Large intestine (tissue), 3 donors: ENCODE results near the gene SMARCD1. TPM values are rescaled to one million over a fixed set of nuclear protein-coding genes. Genes with fewer than 3 reads are reported as not detected.

Experiments
- DNase-seq, 2 donors: peaks; one replicate each; pipeline versions ENCODE4 v3.0.0 to v3.0.0-alpha.2; 2013
- H3K27ac ChIP-seq: one replicate; pipeline ENCODE4 v1.5.1; 2013; ENCODE audit warnings: low read length
- H3K27me3 ChIP-seq: 2 replicates; pipeline ENCODE4 v1.6.1; 2013; ENCODE audit warnings: low read length; ENCODE audit not compliant: control insufficient read depth, insufficient read depth
- H3K36me3 ChIP-seq: 2 replicates; pipeline ENCODE4 v1.6.1; 2013; ENCODE audit warnings: low read length; ENCODE audit not compliant: control insufficient read depth, insufficient read depth
- H3K4me1 ChIP-seq: one replicate; pipeline ENCODE4 v1.6.1; 2013; ENCODE audit warnings: low read length; ENCODE audit not compliant: control insufficient read depth, insufficient read depth
- H3K4me3 ChIP-seq: one replicate; pipeline ENCODE4 v1.5.1; 2013; ENCODE audit warnings: low read length
- H3K9me3 ChIP-seq: one replicate; pipeline ENCODE4 v1.6.1; 2013; ENCODE audit warnings: mild to moderate bottlenecking, low read depth, low read length, moderate library complexity; ENCODE audit not compliant: control insufficient read depth
- WGBS: methylation state at CpG from one replicate; pipeline ENCODE4 v1.1.5; 2013; ENCODE audit warnings: low lambda C conversion rate; ENCODE audit not compliant: insufficient coverage; 5-methylcytosine and 5-hydroxymethylcytosine counted together
- polyA plus RNA-seq: library from polyadenylated mRNA; unstranded; fragments of 120-200 nt; gene quantifications from one replicate; pipeline ENCODE4 v1.2.1, GENCODE V29; 2013

SMARCD1 gene
- polyA plus RNA-seq, 1 donor = 63.3 TPM

DNA sequence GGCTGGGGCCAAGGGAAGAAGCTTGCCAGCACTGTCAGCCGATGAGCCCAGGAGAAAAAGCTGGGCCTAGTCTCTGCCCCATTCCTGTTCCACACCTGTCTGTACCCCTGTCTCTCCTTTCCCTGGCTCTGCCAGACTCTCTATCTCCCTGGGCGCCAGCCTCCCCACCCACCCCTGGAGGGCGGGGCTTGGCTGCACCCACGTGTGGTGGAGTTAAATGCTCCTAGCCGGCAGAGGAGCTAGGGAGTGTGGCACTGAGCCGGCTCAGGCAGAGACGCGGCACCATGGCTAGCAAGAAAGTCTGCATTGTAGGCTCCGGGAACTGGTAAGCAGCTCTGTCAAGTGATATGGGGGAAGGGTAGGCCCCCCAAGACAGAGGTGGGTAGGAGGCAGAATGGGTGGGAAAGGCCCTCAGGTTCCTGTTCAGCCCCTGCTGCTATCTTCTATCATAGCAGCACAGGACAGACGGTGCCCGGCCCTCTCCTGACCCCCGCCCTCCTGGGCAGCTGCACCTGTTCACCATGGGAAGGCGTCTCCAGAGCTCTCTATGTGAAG lies 18.7 kb downstream of the SMARCD1 start, which contains the start of gene GPD1:
TSS of gene GPD1 (plus strand) at position 242 of the 555 bp plus-strand sequence. CDS start at position 285, 43 bp downstream.
- Histone ChIP-seq H3K4me3 (peak within 1 kb of the TSS; percentile 72), H3K36me3 (peaks cover 41% of the 10 kb centered on the region), H3K27me3 (no peaks in the 10 kb centered on the region), H3K4me1 (peaks cover 60% of the 10 kb centered on the region), H3K27ac (peak within 1 kb of the TSS; percentile 91), H3K9me3 (no peaks in the 10 kb centered on the region)
- no CpG with 5 or more reads among the region's 13 CpGs for WGBS
- peak; percentile 83 to 89 for DNase-seq

DNA sequence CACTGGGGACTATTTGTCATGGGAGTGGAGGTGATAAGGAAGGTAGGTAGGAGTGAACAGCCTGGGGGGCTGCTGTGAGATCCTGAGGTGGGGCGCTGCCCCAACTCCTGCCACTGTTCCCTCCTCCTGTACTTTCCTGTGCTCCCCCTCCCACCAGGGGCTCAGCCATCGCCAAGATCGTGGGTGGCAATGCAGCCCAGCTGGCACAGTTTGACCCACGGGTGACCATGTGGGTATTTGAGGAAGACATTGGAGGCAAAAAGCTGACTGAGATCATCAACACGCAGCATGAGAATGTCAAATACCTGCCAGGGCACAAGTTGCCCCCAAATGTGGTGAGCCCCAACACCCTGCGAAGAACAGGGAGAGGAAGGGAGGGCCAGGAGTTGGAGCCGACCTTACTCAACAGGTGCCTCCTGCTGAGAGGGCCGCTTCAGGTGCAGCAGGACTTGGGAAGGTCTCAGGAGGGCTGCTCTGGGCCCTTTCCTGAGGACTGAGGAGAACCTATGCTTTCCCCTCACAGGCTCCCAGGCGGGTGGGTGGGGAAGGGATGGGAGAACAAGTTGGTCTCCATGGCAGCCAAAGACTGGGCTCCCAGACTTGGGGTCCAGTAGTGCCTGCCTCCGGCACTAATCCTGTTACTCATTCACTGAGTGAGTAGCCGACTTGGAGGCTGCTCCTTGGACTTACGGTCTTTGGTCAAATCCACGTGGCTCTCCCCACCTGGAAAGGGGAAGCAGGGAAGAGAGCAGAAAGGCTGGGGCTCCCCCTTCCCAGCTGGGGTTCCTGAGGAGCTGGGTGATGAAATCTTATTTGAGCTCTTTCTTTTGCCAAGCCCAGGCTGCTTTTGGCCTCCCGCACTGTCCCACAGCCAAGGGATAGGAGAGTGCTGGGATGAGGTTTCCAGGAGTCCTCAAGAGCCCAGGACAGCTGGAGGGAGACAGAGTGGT lies 19.6 kb downstream of the SMARCD1 start:
- H3K27ac ChIP-seq = peak overlapping the region; percentile 91
- H3K36me3 ChIP-seq = peaks cover 39% of the 10 kb centered on the region
- peaks cover 69% of the 10 kb centered on the region for H3K4me1 ChIP-seq

DNA sequence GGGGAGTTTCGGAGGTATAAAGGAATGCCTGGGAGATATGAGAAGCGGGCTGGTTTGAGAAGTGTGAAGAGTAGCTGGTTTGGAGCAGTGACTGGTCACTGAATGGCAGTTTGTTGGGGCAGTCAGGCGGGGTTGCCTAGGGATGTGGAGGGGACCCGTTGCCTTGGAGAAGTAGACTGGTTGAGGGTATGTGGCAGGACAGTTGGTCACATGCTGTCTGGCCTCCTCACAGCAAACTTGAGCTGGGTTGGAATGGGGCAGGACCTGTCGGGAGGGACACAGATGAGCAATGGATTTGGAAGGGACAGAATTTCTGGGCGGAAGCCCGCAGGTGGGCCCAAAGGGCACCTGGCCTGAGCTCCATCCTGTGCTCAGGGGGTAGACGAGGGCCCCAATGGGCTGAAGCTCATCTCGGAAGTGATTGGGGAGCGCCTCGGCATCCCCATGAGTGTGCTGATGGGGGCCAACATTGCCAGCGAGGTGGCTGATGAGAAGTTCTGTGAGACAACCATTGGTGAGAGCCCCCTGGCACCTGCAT lies 20.8 kb downstream of the SMARCD1 start:
- H3K27ac ChIP-seq = peak overlapping the region; percentile 91
- 92% methylated on average over 2 of the region's 12 CpGs for WGBS
- peaks cover 82% of the 10 kb centered on the region for H3K4me1 ChIP-seq
- no peaks in the 10 kb centered on the region for H3K27me3 ChIP-seq
- peak overlapping the region; percentile 72 for H3K4me3 ChIP-seq
- DNase-seq = no peak
- H3K9me3 ChIP-seq = no peaks in the 10 kb centered on the region
- peaks cover 28% of the 10 kb centered on the region for H3K36me3 ChIP-seq

More for the DNA sequence above, 19.6 kb downstream of the SMARCD1 start:
- no CpG with 5 or more reads among the region's 14 CpGs for WGBS
- Histone ChIP-seq H3K9me3 (no peaks in the 10 kb centered on the region), H3K27me3 (no peaks in the 10 kb centered on the region), H3K4me3 (peak overlapping the region; percentile 72)
- peak; percentile 90 to 95 for DNase-seq

DNA sequence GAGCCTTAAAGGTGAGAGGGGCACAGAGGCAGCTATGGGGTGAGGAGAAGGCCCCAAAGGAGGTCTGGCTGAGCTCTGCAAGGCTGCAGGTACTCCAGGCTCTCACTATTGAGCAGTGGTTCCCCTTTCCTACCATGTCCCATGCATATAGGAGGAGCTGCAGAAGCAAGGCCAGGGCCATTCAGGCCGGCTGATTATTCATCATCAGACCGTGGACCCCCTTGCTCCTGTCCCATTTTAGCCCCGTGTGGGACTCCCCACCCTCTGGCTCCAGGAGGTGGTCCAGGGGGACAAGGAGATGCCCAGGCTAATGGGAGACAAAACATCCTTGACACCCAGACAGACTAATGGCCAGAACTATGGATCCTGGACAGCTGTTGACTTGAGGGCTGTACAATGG lies 21.8 kb downstream of the SMARCD1 start:
- Histone ChIP-seq H3K9me3 (no peaks in the 10 kb centered on the region), H3K36me3 (peaks cover 28% of the 10 kb centered on the region), H3K4me3 (no peak overlapping the region), H3K27ac (peak overlapping the region; percentile 61), H3K27me3 (no peaks in the 10 kb centered on the region), H3K4me1 (peaks cover 83% of the 10 kb centered on the region)
- WGBS = no CpG with 5 or more reads among the region's 3 CpGs
- no peak for DNase-seq

DNA sequence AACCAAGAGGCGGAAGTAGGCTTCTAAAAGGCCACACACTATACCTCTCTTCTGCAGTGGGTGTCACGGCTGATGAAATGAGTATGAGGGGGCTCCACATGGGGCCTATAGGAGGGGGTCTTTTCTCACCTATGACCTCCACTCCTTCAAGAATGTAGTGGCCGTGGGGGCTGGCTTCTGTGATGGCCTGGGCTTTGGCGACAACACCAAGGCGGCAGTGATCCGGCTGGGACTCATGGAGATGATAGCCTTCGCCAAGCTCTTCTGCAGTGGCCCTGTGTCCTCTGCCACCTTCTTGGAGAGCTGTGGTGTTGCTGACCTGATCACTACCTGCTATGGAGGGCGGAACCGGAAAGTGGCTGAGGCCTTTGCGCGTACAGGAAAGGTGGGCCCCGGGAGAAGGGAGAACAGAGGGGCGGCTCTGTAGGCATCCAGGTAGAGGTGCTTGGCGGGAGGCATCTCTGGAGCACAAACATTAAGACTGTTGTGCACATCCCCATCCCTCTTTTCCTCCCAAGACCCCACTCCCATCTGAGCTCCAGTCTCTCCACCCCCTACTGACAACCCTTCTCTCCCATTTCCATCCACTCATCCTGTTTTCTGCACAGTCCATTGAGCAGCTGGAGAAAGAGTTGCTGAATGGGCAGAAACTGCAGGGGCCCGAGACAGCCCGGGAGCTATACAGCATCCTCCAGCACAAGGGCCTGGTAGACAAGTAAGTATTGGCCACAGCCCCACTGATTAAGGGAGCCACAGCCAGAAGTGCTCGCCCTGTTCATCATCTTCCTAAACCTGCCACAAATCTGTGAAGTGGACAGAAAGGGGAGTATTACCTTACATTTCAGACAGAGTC lies 22.5 kb downstream of the SMARCD1 start:
- DNase-seq = no peak
- Histone ChIP-seq H3K9me3 (no peaks in the 10 kb centered on the region), H3K4me3 (no peak overlapping the region), H3K36me3 (peaks cover 28% of the 10 kb centered on the region), H3K27ac (peak overlapping the region; percentile 61), H3K27me3 (no peaks in the 10 kb centered on the region), H3K4me1 (peaks cover 76% of the 10 kb centered on the region)
- no CpG with 5 or more reads among the region's 17 CpGs for WGBS

DNA sequence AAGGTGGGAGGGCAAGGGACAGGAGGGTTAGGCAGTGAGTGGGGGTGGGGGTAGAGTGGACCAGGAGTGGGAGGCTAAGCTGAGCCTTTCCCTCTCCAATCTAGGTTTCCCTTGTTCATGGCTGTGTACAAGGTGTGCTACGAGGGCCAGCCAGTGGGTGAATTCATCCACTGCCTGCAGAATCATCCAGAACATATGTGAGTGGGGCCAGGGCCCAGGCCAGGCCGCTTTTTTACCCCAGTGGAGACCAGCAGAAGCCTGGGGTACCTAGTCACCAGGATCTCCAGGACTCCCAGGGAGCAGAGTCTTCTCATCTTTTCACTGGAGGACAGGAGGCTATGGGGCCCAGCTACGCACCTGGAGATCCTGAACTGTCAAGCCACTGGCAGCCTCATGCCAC lies 24.2 kb downstream of the SMARCD1 start:
- Histone ChIP-seq H3K36me3 (peaks cover 28% of the 10 kb centered on the region), H3K27ac (peak overlapping the region; percentile 95), H3K27me3 (no peaks in the 10 kb centered on the region), H3K9me3 (no peaks in the 10 kb centered on the region), H3K4me3 (no peak overlapping the region), H3K4me1 (peaks cover 69% of the 10 kb centered on the region)
- DNase-seq = no peak
- no CpG with 5 or more reads among the region's 3 CpGs for WGBS

DNA sequence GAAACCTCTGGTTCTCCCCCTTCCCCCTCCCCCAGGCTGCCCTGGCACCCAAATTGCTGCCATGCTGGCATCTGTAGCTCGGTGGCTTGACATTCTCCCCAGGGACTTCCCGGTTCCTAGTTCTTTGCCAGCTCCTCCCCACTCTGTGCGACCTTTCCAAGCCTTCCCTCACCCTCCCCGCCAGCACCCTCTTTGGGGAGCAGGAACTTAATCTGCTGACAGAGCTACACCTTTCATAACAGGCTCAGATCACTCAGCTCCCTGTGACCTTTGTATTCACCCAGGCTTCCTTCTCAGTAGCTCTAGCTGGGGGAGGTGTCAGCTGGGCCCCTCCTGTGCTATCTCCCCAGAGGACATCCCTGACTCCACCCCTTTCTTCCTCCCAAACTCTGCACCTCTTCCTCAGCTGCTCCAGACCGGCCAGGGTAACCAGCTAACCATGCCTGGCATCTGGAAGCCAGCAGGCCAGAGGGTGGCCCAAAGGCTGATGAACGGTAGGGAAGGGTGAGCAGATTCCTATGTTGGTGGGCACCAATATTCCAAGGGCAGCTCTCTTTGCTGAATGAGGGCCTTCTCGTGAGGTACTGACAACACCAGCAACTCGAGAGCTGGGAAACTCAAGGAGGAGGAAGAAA lies 25.1 kb downstream of the SMARCD1 start:
- no peaks in the 10 kb centered on the region for H3K9me3 ChIP-seq
- peaks cover 66% of the 10 kb centered on the region for H3K4me1 ChIP-seq
- H3K27ac ChIP-seq = peak overlapping the region; percentile 95
- no CpG with 5 or more reads among the region's 8 CpGs for WGBS
- peak; percentile 92 to 97 for DNase-seq
- no peak overlapping the region for H3K4me3 ChIP-seq
- no peaks in the 10 kb centered on the region for H3K27me3 ChIP-seq
- H3K36me3 ChIP-seq = peaks cover 28% of the 10 kb centered on the region

DNA sequence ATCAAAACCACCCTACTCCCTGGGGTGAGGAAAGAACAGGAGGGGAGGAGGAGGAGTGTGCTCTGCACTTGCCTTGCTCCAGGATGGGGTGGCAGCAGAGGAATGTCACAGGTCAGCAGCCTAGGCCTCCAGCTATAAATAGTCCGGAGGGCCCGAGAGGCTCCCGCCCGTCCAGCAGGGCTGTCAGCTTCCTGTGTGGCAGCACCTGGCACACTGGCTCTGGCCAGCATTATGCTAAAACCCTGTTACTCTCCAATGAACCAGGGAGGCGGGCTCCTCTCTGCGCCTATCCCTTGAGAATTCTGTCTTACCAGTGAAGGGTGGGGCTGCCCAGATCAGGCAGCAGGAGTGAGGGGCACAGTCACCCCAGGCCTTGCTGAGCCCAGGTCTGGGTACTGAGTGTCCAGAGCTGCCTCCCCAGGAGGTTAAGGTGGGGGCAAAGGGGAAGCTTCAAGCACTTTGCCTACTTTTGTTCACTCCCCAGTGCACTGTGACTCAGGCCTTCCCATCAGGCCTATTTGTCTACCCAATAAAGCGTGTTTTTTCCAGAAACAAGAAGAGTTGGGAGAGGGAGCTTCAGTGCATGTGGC lies 25.7 kb downstream of the SMARCD1 start:
- H3K27me3 ChIP-seq = no peaks in the 10 kb centered on the region
- peaks cover 60% of the 10 kb centered on the region for H3K4me1 ChIP-seq
- no CpG with 5 or more reads among the region's 7 CpGs for WGBS
- DNase-seq = peak; percentile 76 to 82
- H3K36me3 ChIP-seq = peaks cover 32% of the 10 kb centered on the region
- H3K27ac ChIP-seq = peak overlapping the region; percentile 95
- H3K4me3 ChIP-seq = no peak overlapping the region
- H3K9me3 ChIP-seq = no peaks in the 10 kb centered on the region

DNA sequence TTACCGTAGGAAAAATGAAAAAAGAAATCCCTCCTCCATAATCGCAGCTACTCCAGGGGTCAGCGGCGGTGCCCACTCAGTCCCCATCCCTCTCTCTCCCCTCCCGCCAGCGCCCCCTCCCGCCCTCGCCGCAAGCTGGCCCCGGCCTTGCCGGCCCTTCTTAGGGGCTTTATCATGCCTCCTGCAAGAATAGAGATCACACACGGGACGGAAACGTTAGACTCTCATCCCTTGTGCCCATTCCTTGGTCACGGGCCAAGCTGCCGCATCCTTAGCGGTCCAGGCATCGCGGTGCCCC lies 26.2 kb downstream of the SMARCD1 start:
- DNase-seq = no peak
- Histone ChIP-seq H3K9me3 (no peaks in the 10 kb centered on the region), H3K4me3 (no peak overlapping the region), H3K27ac (peak overlapping the region; percentile 95), H3K4me1 (peaks cover 55% of the 10 kb centered on the region), H3K36me3 (peaks cover 34% of the 10 kb centered on the region), H3K27me3 (no peaks in the 10 kb centered on the region)
- WGBS = no CpG with 5 or more reads among the region's 19 CpGs
